Measurements from ENCODE around the gene BMPR1A.

- TF ChIP-seq POLR2A (IDR thresholded peaks at IDR 0.05): no peak
- TF ChIP-seq POLR2AphosphoS5 (IDR thresholded peaks at IDR 0.05): no peak
- TF ChIP-seq CTCF (IDR thresholded peaks at IDR 0.05): no peak
Observed at GRCh38 chr10:86899132-86899531, 142.7 kb downstream of the BMPR1A start.
